Hepatic stellate cell (primary cell): Measurements from ENCODE around the gene RFTN2.
A peak's percentile ranks its signal among the peaks of the same experiment; 100 is the strongest.
"Not testable (repeated sequence)": the region's sequence is repeated elsewhere in the genome, so short reads cannot be mapped to it uniquely, and the experiment has no call there.

Experiments
- DNase-seq: peaks from one replicate; pipeline ENCODE4 v3.0.0; 2011; ENCODE audit warnings: low spot score

RFTN2 gene

DNA sequence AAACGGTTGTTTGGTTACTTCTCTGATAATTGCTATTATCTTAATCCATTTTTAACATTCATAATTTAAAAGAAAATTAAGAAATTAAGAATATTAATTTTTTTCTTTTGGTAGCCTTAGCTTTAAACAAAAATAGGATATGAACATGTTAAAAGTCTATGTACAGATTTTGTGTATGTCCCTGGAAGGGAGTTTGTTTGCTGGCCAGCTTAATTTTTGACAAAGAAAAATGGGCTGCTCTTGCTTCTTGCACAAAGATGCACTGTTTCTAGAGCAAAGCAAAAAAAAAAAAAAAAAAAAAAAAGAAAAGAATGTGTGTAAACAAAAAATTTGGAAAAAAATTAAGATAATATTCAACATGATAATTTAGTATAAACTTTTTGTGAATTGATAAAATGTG is 1.3 kb downstream of the RFTN2 start:
- DNase-seq, result no peak

DNA sequence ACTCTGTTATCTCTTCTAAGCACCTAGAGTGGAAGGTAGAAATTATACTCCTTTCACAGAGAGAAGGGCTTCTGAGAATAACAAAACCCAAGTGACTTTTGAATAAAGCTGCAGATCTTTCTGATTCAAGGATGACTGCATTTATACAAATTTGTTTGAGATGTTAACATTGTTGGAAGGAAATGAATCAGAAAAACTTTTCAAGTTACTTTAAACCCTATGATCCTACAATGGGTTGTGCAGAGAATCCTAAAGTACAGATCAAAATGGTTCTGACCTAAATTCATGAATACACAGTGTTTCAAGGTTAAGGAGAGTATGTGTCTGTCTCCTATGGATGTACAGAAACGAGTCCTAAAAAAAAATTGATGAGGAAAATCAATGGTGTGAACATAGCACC is 1.8 kb downstream of the RFTN2 start:
- no peak for DNase-seq

DNA sequence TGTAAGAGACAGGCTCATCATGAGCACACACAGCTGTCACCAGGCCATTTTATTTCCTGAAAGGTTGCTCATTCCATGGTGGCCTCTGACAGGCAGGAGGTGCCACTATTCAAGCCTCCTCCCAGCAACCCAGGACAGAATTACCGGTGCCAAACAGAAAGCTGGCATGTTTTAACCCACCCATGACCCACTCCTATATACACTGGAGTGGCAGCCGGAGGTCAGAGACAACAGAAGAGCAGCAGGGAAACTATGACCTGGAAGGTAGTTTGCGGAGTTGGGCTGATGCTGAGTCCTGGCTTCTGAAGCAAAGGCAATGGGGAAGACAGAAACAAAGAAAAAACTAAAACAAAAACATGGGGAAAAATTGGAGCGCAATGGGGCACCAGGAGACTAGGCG is 2.3 kb downstream of the RFTN2 start:
- DNase-seq, result no peak

DNA sequence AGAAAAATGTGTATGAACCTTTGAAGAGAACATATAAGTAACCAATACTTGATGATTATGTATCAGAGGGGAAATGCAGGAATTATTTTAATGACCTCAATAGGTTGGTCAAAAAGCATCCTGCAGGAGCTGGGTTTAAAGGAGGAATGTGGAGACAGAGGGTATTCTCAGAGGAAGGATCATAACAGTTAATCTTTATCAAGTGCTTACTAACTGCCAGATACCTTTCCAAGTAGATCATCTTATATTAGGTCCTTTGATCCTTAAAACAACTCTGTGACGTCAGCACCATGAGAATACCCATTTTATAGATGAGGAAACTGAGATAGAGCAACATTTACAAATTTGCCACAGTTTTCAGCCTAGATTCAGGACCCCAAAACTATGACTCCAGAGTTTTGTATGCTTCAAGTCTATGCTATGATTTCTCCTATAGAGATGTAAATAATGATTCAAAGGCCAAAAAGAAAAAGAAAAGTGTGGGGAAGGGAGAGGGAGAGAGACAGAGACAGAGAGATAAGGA is 3.0 kb downstream of the RFTN2 start:
- no peak for DNase-seq

DNA sequence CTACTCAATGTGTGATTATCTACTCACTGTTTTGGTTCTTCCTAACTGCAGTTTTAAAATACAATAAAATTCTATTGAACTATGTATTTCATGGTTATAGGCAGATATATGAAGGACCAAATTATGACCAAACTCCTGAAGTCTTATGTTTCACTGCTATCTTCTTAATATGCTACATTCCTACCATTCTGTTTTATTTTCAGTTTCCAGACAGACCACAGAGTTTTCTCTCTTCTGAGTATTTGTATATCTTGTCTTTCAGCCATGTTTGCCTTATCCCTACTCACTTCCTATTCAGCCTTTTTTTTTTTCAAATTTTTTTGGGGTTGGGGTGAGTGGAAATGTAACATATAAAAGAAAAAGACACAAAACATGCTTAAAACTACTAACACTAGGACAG is 6.3 kb downstream of the RFTN2 start:
- DNase-seq, result no peak

DNA sequence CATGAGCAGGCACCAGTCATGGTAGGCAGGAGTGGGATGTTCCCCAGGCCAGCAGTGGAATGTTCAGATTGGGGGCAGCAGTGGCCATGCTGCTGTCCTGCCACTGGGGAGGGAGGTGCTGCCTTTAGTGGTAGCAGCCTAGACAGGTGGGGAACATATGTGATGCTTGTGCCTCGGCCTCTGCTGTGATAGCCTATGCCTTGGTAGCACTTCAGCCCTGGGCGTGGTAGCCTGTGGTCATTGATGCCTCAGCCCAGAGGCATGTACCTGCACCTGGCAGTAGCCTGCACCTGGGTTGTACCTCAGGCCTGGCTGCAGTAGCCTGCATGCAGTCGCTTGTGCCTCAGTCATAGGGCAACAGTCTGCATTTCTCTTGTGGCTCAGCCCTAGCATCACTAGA is 7.1 kb downstream of the RFTN2 start:
- DNase-seq, result no peak

DNA sequence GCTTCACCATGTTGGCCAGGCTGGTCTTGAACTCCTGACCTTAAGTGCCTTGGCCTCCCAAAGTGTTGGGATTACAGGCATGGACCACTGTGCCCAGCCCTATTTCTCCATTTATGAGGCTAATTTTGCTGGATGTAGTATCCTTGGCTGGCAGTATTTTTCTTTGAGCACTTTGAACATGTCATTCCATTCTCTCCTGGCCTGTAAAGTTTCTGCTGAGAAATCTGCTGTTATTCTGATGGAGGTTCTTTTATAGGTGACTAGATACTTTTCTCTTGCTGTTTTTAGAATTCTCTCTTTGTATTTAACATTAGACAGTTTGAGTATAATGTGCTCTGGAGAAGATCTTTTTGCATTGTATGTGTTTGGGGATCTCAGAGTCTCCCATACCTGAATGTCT is 9.1 kb downstream of the RFTN2 start:
- DNase-seq, result no peak

DNA sequence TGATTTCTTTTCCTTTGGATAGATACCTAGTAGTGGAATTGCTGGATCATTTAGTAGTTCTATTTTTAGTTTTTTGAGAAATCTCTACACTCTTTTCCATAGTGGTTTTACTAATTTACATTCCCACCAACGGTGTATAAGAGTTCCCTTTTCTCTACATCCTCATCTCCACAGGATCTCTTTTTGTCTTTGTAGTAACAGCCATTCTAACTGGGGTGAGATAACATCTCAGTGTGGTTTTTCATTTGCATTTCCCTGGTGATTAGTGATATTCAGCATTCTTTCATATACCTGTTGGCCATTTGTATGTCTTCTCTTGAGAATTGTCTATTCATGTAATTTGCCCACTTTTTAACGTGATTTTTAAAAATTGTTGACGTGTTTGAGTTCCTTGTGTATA is 13.8 kb downstream of the RFTN2 start:
- no peak for DNase-seq

DNA sequence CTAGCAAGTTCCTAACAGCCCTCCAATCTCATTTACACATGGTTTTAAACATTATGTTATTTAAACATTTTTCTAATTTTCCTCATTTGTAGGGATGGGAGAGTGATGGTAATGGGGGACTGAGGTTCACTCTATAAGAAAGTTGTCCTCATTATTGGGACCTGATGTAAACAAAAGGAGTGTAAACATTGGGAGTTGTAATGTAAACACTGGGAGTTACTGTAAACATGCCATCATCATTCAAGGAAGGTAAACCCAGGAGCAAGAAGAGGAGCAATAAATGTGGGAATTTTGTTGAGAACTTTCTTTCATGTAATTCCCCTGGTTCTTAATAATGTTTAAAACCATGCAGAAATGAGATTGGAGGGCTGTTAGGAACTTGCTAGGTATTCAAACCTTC is 17.8 kb downstream of the RFTN2 start:
- DNase-seq, result no peak

DNA sequence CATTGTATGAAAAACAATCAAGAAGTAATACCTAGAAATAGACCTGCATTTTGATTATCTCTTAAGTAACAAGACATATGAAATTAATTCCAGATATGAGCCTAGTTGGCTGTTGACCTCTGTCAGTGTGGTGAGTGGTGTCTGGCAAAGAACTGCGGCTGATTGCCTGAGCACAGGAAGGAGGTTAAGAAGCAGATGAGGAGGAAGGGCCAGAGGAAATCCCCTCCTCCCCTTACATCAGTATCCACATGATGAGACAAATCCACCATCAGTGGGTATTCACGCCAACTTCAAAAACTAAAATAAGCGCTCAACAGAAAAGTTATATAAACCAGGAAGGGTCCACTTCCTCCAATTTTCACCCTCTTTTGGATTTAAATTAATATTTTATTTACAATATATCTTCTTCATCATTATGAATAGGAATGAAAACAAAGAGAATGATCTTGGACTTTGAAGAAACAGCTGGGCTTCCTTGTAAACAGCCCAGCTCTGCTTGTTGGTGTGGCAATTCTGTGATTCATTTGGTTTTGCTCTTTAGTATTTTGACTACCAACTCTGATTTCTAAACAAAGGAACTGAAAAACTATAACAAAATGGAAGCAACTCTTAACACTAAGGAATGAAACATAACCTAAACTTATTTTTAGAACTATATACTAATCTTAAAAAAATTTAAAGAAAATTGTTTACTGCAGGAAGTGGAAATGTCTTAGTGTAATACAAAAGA is 27.3 kb downstream of the RFTN2 start:
- peak; percentile 7 for DNase-seq

DNA sequence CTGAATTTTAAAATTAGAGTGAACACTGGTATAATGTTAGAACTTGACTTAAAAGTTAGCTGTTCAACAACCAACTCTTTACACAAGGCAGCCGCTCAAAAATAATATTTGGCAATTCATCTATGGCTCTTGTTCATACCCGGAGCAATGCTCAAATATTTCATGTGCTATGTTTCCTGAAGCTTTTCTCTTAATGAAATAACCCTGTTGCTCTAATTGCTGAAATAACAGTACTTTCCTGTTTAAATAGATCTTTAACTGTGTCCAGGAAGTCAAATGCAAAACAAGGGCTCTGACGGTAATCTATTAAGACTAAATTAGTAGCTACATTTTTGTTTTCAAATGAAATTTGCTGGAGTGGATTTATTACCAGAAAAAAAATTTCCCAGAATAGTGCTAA is 33.7 kb downstream of the RFTN2 start:
- DNase-seq, result no peak

DNA sequence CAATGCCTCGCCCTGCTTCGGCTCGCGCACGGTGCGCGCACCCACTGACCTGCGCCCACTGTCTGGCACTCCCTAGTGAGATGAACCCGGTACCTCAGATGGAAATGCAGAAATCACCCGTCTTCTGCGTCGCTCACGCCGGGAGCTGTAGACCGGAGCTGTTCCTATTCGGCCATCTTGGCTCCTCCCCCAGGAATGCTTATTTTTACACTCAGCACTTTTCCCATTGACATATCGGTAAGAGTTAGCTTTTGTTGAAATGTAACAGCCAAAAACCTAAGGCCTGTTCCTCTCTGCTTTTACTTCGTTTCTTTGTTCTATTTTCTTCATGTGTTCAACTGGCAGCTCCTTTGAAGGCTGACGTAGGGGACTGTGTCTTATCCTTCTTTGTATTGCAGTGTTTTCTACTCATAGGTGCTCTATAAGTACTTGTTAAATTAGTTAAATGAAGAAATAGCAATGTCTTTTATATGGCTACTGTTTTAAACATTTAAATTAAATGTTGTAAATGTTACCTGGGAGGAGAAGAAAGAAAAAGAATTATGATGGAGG is 34.7 kb downstream of the RFTN2 start:
- not testable (repeated sequence) for DNase-seq

DNA sequence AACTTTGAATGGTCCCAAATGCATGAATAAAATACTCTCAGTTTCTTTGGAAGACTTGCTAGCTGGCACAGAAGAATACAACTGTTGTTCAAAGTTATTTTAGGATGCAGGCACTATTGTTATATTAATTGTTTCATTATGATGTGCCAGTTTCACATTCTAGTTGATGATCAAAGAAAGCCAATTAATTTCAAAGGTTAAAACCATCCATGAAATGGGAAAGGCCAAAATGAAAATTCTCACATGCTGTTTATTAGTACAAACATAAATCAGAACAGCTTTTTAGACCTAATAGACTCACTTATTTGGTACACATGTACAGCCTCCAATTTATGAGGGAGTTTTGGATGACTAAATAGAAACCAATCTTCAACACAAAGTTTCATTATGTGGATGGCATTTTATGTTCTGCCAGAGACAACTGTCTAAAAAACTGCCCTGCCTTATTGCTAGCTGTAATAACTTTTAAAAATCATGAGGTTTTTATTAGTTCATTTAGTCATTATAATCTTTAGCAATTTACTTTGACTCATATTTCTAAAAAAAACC is 42.2 kb downstream of the RFTN2 start:
- no peak for DNase-seq

DNA sequence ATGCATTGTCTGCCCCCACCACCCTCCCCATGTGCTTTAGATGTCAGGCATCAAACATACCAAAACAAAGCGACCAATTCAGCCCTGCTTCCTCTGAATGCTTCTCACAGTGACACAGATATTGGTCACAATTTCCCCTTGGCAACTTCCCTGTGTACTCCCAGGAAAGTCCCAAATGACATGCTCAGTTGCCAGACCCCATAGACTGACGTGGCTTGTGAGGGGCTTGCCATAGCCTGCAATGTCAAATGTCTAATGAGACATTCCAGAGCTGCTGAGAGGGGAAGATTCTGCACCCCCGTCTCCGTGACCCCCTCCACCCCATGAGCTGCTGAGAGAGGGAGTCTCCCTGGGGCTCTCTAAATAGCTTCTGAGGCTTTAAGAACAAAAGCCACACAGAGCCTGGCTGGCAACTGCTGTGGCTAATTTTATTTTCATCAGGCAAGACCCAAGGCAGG is 47.3 kb downstream of the RFTN2 start:
- no peak for DNase-seq

DNA sequence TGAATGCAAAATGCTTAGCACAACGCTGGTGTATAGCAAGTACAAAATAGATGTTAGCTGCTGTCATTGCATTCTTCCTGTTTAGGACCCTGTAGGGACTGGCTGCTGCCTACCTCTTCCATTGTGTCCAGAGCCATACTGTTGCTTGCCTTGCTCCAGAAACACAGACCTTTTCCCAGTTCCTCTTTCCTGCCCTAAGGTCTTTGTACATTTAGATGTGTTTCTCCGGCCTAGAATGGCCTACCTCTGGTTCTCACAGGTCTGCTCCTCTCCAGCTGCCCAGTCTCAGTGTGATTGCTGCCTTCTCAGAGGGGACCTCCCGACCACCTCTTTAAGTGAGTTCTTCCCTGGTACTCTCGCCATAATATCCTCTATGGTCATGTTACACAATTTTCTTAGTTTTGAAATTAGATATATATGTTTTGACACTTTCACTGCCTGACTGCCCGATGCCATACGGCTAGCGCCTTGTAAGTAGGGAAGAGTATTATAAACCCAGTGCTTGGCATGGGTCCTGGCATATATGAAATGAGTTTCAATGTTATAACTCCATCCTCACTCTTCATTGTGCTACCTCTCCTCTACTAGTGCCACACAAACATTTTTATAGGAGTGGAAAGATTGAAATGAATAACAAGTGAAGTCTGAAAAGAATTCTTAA is 48.3 kb downstream of the RFTN2 start:
- no peak for DNase-seq

DNA sequence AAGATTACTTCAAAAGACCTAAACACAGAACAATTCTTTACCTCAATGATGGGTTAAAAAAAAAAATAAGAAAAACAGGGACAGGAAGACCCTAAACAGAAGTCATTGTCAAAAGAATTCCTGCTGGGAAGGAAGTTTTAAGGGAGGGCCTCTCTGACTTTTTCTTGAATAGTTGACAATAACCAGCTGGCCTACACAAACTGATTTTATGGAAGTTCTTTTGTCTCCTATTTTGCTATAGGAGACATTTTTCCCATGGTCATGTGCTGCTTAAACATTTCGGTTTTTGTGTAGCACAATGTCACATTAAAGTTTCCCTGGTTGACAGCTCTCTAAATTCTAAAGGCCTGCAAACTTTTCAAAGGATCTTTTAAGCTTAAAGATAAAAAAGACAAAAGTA is 55.3 kb downstream of the RFTN2 start:
- no peak for DNase-seq

DNA sequence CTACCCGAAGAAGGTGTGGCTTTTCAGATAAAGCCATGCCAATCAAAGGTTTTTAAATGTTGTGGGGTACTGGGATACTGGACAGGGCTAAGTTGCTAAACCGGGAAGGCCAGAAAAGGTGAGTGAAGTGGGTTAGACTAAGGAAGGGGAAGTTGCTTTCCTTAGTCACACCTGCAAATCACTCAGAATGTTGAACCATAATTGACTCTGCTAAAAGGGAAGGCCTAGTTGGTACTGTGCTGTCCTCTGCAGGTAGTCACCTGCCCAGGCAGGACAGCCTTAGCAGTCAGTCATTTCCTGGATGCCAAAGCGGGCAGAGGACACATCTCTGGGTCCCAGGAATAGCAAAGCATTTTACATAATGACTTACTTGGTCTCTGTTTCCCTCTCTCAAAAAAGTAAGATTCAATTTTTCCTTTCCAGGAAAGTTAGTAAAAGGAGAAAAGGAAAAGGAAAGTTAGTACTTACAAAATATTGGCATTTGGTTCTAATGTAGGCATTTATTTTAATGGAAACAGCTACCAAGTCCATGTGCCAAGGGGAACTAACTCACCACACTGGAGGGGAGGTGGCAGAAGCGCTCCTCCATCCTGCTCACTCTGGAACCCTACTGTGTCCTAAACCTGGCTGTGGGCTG is 60.3 kb downstream of the RFTN2 start:
- no peak for DNase-seq

DNA sequence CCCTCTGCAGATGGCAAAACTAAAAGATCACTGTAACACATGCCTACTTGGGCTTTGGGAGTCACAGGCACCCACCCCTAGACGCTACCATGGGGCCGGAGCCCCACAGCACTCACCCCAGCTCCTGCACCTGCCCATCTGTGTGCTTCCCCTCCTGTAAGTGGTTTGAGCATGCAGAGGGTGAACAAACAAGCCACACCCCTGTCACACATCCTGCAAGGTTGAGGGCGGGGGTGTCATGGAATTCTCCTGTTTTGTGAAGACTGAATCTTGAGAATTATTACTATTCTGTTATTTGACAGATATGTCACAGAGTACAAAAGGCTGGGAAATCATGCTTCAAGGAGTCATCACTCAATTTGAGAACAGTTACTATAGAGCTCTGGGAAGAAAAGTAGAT is 60.9 kb downstream of the RFTN2 start:
- no peak for DNase-seq

DNA sequence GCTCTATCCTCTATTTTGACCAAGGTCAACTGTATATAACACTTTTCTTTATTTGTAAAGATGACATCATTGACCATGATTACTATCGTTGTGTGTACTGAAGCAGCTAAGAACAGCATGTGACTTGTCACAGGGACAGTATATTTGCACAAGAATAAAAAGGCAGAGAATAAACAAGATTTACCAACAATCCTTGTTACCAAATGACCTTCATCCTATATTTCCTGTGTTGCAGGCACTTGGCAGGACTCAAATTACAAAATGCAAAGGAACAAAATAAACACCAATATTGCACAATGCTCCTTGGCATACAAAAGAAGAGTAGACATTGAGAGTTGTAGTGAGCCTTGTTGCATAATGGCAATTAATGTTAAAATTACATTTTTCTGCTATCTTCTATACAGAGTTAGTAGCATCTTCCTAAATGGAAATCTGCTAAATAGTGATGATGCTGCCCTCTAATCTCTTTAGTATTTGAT is 61.8 kb downstream of the RFTN2 start:
- DNase-seq, result no peak

DNA sequence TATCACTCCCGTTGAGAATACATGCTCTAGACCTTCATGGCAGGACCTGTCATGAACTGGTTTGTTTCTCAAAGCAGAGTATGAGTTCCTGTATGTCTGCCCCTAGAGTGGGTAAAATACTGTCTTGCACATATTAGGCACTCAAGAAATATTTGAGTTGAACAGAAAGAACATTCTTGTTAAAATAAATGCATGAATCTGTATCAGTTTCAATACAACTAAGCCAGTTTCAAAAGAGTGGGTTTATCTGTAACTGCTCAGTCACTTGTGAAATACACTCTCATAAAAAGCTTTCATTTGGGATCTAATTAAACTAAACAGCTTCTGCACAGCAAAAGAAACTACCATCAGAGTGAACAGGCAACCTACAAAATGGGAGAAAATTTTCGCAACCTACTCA is 69.2 kb downstream of the RFTN2 start:
- no peak for DNase-seq

DNA sequence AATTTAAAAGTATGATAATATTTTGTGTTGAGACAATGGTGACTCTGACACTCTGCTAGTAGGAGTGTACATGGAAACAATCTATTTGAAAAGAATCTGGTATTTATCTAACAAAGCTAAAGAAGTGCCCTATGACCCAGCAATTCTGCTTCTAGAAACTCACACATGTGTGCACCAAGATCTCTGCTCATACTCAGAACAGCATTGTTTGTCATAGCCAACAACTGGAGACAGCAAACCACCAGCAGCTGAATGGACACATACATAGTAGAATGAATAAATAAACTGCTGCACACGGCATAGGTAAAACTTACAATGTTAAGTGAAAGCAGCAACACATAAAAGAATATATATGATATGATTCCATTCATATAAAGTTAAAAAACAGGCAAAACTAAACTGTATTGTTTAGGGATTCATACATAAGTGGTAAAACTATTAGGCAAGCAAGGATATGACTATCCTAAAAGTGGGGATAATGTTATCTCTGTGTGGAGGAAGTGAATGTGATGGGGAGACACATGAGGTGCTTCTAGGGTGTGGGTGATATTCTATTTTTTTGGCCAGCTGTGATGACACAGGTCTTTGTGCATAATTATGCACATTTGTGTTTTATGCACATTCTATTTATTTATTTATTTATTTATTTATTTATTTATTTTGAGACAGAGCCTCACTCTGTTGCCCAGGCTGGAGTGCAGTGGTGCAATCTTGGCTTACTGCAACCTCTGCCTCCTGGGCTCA is 71.1 kb downstream of the RFTN2 start:
- no peak for DNase-seq

DNA sequence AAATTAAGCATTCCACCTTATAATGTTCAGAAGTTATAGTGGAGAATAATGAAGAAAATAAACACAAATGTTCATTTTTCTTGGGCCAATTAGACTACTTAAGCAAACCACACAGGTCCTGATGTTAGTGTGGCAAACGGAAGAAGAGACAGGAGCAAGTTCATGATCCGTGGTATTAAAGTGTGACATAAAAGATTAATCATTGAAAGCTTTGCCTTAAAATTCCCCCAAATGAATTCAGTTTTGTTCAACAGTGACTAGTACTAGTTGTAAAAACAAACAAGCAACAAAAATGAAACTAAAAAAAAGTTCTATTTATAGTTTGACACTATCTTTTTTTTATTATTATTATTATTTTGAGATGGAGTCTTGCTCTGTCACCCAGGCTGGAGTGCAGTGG is 73.7 kb downstream of the RFTN2 start:
- peak; percentile 14 for DNase-seq
